Measurements from ENCODE around the gene TEDC2.

The TEDC2 gene

DNA sequence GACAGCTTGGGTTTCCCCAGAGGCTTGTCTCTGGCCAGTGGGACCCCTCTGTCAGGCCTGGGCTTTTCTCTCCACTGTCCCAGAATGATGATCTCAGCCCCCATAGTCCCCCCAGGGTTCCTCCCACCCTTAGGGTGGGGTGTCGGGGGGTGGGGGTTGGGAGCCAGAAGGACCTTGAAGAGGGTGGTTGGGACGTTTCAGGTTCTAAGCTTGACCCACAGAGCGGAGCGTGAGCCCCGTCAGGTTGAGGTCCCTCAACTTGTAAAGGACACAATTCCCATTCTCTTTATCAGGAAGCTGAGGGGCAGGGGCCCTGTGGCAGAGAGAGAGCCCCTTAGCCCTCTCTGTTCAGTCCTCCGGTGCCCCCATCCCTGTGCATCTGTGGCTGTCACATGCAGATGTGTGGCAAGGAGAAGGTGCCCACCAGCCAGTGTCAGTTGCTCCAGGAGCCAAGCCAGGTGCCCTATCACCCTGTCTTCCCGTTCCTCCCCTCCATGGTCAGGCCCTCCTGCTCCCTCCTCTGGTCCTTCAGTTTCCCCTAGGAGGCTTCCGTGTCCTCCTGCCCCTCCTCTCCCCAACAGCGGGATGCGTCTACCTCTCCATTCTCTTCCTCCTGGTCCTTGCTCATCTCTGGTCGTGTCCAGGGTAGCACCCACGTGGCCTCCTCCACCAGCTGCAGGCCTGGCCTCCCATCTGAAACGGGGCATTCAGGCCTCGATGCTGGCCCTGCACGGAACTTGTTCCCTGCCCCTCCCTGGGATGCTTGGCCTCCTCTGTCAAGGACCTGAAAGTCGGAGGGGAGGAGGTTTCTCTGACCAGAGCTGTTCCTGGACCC is 9.7 kb downstream of the TEDC2 start:
- TF ChIP-seq, protein P1, sequence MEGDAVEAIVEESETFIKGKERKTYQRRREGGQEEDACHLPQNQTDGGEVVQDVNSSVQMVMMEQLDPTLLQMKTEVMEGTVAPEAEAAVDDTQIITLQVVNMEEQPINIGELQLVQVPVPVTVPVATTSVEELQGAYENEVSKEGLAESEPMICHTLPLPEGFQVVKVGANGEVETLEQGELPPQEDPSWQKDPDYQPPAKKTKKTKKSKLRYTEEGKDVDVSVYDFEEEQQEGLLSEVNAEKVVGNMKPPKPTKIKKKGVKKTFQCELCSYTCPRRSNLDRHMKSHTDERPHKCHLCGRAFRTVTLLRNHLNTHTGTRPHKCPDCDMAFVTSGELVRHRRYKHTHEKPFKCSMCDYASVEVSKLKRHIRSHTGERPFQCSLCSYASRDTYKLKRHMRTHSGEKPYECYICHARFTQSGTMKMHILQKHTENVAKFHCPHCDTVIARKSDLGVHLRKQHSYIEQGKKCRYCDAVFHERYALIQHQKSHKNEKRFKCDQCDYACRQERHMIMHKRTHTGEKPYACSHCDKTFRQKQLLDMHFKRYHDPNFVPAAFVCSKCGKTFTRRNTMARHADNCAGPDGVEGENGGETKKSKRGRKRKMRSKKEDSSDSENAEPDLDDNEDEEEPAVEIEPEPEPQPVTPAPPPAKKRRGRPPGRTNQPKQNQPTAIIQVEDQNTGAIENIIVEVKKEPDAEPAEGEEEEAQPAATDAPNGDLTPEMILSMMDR (IDR thresholded peaks at IDR 0.05; ENCODE audit: low read length, missing control alignments), result no peak
- DNase-seq (ENCODE audit: low read depth), result no peak
- H3K4me3 ChIP-seq (replicated peaks; ENCODE audit: low read depth, low read length), result no peak overlapping the region

DNA sequence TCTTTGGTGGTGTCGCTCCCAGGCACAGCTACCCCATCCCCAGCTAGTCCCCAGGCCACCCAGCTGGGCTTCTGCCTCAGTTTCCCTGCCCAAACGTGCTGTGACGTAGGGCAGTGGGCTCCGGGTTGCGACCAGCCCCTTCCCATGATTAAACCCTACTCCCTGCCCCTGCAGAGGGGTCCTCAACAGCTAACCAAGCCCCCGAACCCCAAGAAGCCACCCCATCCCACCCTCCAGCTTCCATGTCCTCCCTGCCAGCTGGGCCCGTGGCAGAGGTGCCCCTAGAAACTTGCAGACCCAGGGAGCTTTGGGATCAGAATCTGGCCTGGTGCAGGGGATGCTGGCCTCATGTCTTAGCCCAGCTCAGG is 10.3 kb downstream of the TEDC2 start:
- H3K4me3 ChIP-seq (replicated peaks; ENCODE audit: low read depth, low read length), result no peak overlapping the region
- DNase-seq (ENCODE audit: low read depth), result no peak
- TF ChIP-seq, protein P1 (IDR thresholded peaks at IDR 0.05; ENCODE audit: low read length, missing control alignments), result no peak

DNA sequence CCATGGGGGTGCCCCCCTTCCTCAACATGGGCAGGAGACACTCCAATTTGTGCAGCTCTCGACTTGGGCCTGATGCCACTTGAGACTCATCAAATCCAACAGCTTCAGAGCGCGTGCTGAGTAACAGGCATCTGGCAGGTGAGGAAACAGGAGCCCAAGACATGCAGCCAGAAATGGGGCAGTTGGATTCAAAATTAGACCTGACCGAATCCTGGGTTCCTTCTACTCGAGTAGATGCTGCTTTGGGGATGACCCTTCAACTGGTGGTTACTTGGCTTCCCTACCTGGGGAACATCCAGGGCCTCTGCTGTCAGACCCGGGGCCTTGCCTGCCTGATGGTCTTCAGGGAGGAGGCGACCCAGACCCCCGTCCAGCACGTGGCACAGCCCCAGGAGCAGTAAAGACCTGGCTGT is 10.7 kb downstream of the TEDC2 start:
- TF ChIP-seq, protein P1 (IDR thresholded peaks at IDR 0.05; ENCODE audit: low read length, missing control alignments), result no peak
- no peak overlapping the region for H3K4me3 ChIP-seq (replicated peaks; ENCODE audit: low read depth, low read length)
- DNase-seq (ENCODE audit: low read depth), result no peak

DNA sequence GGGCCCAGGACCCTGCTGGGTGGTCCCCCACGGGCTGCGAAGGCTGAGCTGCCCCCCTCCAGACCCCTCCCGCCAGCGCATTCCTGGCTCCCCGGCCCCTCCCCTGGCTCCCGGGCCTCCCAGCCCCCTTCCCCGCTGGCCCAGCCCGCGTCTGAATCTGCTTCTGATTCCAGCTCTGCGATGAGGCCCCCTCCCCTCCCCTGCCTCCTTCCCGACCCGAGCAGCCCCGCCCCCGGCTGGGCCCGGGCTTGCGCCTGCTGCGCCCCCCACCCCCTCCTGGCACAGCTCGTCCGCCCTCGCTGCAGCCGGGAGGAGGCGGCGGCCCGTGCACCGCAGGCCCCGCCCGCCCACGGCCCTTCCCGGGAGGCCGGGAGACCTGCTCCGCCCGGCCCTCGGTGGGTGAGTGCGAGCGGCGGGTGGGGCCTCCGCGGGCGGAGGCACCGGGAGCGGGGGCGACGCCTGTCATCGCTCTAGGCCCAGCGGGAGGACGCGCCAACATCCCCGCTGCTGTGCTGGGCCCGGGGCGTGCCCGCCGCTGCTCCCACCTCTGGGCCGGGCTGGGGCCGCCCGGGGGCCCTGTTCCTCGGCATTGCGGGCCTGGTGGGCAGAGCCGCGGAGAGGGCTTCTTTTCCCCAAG is 11.2 kb downstream of the TEDC2 start, which contains the start of gene NTN3:
Gene NTN3, plus strand, starts transcription at position 282 of the 637 bp plus-strand sequence. CDS start 405 bp downstream, outside the sequence.
- no peak for DNase-seq (ENCODE audit: low read depth)
- TF ChIP-seq, protein P1 (IDR thresholded peaks at IDR 0.05; ENCODE audit: low read length, missing control alignments), result no peak
- no peak within 1 kb of the TSS for H3K4me3 ChIP-seq (replicated peaks; ENCODE audit: low read depth, low read length)

DNA sequence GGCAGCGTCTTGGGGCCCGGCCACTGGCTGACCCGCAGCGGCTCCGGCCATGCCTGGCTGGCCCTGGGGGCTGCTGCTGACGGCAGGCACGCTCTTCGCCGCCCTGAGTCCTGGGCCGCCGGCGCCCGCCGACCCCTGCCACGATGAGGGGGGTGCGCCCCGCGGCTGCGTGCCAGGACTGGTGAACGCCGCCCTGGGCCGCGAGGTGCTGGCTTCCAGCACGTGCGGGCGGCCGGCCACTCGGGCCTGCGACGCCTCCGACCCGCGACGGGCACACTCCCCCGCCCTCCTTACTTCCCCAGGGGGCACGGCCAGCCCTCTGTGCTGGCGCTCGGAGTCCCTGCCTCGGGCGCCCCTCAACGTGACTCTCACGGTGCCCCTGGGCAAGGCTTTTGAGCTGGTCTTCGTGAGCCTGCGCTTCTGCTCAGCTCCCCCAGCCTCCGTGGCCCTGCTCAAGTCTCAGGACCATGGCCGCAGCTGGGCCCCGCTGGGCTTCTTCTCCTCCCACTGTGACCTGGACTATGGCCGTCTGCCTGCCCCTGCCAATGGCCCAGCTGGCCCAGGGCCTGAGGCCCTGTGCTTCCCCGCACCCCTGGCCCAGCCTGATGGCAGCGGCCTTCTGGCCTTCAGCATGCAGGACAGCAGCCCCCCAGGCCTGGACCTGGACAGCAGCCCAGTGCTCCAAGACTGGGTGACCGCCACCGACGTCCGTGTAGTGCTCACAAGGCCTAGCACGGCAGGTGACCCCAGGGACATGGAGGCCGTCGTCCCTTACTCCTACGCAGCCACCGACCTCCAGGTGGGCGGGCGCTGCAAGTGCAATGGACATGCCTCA is 12.0 kb downstream of the TEDC2 start:
- DNase-seq (ENCODE audit: low read depth), result no peak

DNA sequence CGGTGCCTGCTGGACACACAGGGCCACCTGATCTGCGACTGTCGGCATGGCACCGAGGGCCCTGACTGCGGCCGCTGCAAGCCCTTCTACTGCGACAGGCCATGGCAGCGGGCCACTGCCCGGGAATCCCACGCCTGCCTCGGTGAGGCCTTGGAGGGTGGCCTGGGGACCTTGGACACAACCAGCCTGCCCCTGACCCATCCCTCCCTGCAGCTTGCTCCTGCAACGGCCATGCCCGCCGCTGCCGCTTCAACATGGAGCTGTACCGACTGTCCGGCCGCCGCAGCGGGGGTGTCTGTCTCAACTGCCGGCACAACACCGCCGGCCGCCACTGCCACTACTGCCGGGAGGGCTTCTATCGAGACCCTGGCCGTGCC is 12.6 kb downstream of the TEDC2 start:
- DNase-seq (ENCODE audit: low read depth), result no peak
- no peak overlapping the region for H3K4me3 ChIP-seq (replicated peaks; ENCODE audit: low read depth, low read length)
- TF ChIP-seq, protein P1 (IDR thresholded peaks at IDR 0.05; ENCODE audit: low read length, missing control alignments), result no peak

More for the DNA sequence above, 12.0 kb downstream of the TEDC2 start:
- H3K4me3 ChIP-seq (replicated peaks; ENCODE audit: low read depth, low read length), result no peak overlapping the region
- TF ChIP-seq, protein P1 (IDR thresholded peaks at IDR 0.05; ENCODE audit: low read length, missing control alignments), result no peak
